Prostate gland (tissue), 2 donors: Measurements from ENCODE around the gene EML1.

Source experiments
- POLR2A ChIP-seq: fragments of 450-650 bp; IDR thresholded peaks from one replicate; pipeline ENCODE4 v1.6.1; 2016; ENCODE audit warnings: antibody characterized with exemption, mild to moderate bottlenecking
- TF ChIP-seq, protein P1 (sequence below), 4 experiments: fragments of 200-600 bp in 2 of 4; fragments of 450-650 bp in 2 of 4; sonication (generic) in 2 of 4; IDR thresholded peaks; 1 replicate in 3 of 4; 2 replicates in 1 of 4; pipeline ENCODE4 v1.5.1; 2016 to 2019; ENCODE audit warnings: antibody characterized with exemption in 4 of 4, mild to moderate bottlenecking in 2 of 4, moderate library complexity in 2 of 4

DNA sequence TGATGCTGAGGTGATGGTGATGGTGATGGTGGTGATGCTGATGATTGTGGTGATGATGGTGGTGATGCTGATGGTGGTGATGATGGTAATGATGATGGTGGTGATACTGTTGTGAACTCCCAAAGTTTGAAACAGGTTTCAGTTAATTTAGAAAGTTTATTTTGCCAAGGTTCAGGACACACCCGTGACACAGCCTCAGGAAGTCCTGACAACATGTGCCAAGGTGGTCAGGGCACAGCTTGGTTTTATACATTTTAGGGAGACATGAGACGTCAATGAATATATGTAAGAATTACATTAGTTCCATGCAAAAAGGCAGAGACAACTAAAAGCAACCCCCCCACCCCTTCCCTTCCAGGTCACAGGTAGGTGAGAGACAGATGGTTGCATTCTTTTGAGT is 159.2 kb downstream of the EML1 start:
- TF ChIP-seq POLR2A, result no peak
- TF ChIP-seq, protein P1, sequence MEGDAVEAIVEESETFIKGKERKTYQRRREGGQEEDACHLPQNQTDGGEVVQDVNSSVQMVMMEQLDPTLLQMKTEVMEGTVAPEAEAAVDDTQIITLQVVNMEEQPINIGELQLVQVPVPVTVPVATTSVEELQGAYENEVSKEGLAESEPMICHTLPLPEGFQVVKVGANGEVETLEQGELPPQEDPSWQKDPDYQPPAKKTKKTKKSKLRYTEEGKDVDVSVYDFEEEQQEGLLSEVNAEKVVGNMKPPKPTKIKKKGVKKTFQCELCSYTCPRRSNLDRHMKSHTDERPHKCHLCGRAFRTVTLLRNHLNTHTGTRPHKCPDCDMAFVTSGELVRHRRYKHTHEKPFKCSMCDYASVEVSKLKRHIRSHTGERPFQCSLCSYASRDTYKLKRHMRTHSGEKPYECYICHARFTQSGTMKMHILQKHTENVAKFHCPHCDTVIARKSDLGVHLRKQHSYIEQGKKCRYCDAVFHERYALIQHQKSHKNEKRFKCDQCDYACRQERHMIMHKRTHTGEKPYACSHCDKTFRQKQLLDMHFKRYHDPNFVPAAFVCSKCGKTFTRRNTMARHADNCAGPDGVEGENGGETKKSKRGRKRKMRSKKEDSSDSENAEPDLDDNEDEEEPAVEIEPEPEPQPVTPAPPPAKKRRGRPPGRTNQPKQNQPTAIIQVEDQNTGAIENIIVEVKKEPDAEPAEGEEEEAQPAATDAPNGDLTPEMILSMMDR (IDR thresholded peaks at IDR 0.05), result no peak
